Fibroblast of villous mesenchyme (primary cell): ENCODE results near the gene AP1AR. TPM values are rescaled to one million over a fixed set of nuclear protein-coding genes. Genes with fewer than 3 reads are reported as not detected.

Experiments
- DNase-seq: peaks from one replicate; pipeline ENCODE4 v3.0.0-alpha.2; 2010; ENCODE audit warnings: low read depth
- H3K4me3 ChIP-seq: 2 replicates; pipeline ENCODE4 v1.5.1; 2011; ENCODE audit warnings: low read depth, mild to moderate bottlenecking, low read length
- CTCF ChIP-seq: IDR thresholded peaks from 2 replicates; pipeline ENCODE4 v1.5.1; 2012; ENCODE audit warnings: low read depth, mild to moderate bottlenecking, low read length; ENCODE audit not compliant: insufficient read depth
- total RNA-seq: library from RNA; depleted of rRNA; stranded (reverse); fragments of >200 nt; gene quantifications from 2 replicates; pipeline ENCODE4 v1.2.3, GENCODE V29; 2012

Gene AP1AR
- total RNA-seq, 1 donor: 24.2 TPM

- H3K4me3 ChIP-seq: no peak overlapping the region
- no peak for TF ChIP-seq CTCF
- peak; percentile 68 for DNase-seq
Observed at GRCh38 chr4:112270640-112271421, 39.2 kb downstream of the AP1AR start.

DNA sequence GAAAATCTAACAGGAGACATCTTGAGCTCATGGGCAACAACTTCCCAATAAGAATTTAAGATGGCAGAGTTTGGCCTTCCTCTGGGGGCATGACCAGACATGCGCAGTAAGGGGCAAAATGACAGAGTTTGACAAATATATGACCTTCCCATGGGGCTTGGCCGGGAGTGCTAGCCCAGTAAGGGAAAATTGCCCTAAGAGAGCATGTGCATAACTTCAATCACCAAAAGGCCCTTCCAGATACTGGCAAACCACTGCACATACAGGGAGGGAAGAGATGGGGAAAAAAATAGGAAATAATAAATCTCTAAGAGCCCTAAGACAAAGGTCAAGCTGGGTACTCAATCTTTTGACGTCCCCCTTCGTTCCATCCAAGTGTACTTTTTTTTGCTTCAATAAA, 40.7 kb downstream of the AP1AR start:
- H3K4me3 ChIP-seq: no peak overlapping the region
- no peak for DNase-seq
- TF ChIP-seq CTCF: no peak

DNA sequence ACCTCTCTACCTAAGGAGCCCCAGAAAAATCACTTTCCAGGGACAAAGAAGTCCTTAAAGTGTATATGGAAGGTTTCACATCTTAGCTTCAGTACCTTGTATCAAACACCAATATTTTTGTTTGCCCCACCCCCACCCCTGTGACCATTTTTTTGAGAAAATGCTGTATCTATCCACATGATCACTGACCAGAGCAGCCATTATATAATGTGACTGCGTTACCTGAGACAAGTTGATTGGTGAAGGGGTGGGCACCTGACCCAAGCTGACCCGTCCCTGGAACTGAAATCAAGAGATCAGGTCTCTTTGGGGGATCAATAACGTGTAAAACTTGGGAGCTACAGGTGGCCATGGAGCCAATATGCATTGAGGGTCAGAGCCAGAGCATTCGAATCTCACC, 43.4 kb downstream of the AP1AR start:
- DNase-seq: no peak
- no peak overlapping the region for H3K4me3 ChIP-seq
- TF ChIP-seq CTCF: no peak

DNA sequence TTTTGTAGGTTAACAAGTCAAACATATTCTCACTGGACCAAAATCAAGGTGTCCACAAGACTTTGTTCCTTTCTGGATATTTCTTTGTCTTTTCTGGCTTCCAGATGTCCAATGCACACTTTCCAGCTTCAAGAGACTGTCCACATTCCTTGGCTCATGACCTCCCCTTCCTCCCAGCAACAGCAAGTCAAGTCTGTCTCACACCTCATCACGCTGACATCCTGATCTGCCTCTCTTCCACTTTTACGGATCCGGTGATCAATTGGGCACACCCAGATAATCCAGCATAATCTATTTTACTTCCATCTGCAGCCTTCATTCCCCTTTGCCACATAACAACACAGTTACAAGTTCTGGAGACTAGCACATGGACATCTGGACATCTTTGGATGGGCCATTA, 44.5 kb downstream of the AP1AR start:
- no peak for DNase-seq
- no peak overlapping the region for H3K4me3 ChIP-seq
- no peak for TF ChIP-seq CTCF

DNA sequence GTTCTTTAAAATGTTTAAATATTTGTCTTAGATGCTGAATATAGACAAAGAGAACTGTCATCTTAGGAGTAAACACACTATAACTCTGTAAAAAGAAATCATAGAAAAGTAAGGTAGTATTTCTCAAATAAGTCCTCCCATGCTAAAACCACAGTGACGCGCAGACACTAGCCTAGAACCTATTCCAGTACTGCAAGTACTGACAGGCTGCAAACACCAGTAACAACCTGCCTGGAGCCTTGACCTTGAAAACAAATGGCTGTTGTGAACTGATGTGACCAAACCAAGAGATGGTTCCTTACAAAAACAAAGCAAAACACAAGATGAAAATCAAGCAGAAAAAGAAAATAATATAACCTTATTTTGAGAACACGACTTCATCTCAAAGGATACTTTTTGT, 45.6 kb downstream of the AP1AR start:
- TF ChIP-seq CTCF: no peak
- no peak for DNase-seq
- H3K4me3 ChIP-seq: no peak overlapping the region

DNA sequence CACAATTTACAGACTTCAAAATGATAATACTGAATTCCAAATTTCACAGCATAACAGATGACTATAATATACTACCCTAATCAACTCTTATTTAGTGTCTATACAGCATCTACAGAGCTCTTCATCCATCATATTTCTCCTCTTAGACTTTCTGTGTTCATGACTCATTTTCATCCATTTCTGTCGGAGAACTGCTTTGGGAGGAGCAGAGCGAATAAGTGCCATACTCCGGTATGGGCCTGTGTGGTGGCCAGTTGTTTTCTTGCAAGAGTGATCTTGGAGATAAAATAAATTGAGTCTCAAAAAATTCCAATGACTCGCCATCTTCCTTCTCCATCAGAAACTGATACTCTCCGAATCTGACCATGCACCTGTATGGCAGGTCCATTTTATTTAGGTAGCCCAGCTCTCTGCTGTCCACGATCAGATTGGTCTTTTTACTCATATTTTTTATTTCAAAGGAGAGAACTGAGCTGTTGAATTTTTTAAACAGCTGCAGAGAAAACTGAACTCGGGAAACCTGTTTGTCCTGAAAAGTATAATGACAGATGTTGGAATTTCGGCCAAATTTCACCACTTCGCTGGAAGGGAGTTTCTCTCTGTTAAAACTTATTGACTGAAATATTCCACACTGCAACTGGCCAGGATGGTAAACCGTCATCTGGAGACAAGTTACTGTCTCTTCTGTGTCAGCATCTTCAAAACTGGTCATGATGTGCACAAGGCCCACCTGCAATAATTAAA, 46.3 kb downstream of the AP1AR start:
- DNase-seq: no peak
- no peak for TF ChIP-seq CTCF

More for the DNA sequence above, 46.3 kb downstream of the AP1AR start:
- H3K4me3 ChIP-seq: no peak overlapping the region
